ENCODE data around the gene COL23A1.

The COL23A1 gene

GRCh38 chr5:178348356-178349074 lies 241.7 kb downstream of the COL23A1 start:
- no peak overlapping the region for H3K4me3 ChIP-seq (ENCODE audit: low read length)
- no peak for DNase-seq (ENCODE audit: low read depth, low spot score)

DNA sequence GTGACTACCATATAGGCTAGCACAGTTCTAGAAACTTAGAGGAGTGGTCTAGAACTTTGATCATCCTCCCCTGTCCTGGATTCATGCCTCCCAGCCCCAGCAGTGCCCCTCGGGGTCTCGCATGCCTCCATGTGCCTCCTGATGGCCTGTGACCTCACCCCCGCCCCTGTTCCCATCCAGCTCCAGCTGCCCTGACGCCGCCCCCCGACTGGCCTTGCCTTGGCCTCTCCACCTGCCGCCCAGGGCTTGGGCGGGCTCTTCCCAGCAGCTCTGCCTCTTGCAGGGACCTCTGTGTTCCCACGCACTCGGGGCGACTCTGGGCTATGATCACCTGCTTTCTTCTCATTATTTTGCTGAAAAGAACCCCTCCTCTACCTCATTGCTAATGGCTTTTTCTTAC lies 242.2 kb downstream of the COL23A1 start:
- no peak overlapping the region for H3K4me3 ChIP-seq (ENCODE audit: low read length)
- DNase-seq (ENCODE audit: low read depth, low spot score), result no peak

- H3K4me3 ChIP-seq (ENCODE audit: low read length), result no peak overlapping the region
- DNase-seq (ENCODE audit: low read depth, low spot score), result no peak
Measured at GRCh38 chr5:178346607-178347334, 243.4 kb downstream of the COL23A1 start.

DNA sequence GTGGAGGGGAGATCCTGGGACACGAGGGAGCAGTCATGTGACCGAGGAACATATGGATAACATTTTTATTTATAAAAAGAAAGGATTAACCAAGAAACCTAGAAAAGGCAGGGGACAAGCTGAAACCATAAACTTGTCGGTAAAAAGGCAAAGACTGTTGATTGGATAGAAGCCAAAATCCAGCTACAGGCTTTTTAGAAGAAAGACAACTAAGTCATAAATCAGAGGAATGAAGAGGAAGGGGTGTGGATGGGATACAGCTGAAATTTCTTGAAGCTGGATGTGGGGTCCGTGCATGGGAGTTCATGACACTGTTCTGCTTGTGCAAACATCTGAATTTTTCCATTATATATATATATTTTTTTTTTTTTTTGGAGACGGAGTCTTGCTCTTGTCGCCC lies 246.9 kb downstream of the COL23A1 start:
- no peak for DNase-seq (ENCODE audit: low read depth, low spot score)
- no peak overlapping the region for H3K4me3 ChIP-seq (ENCODE audit: low read length)

- DNase-seq (ENCODE audit: low read depth, low spot score), result no peak
- H3K4me3 ChIP-seq (ENCODE audit: low read length), result no peak overlapping the region
Measured at GRCh38 chr5:178341851-178342140, 248.4 kb downstream of the COL23A1 start.

DNA sequence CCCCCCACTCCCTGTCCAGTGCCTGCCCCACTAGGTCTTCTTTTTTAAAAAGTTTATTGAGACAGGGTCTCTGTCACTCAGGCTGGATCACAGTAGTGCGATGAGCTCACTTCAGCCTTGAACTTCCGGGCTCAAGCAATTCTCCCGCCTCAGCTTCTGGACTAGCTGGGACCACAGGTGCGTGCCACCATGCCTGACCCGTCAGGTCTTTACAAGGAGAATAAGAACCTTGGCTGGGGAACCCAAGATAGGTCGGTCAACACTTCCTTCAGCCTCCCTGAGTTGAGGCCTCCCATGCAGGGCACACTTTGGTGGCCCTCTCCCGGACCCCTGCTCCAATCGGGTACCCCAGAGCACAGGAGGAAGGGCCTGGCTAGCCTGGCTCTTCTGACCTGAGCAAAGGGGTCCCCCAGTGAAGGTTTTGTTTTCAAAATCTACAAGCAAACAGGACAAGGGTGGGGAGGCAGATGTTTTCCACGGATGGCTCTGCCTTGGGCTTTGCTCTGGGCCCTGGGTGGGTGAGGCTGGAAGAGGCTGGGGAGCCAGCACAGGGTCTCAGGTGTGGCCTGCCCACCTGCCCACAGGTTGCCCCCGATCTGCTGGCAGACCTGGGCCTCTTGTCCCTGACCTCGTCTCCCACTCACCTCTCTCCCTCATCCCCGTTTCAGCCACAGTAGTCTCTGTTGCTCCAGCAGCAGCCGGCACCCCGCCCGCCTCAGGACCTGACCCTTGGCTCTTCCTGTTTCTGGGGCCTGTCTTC lies 248.9 kb downstream of the COL23A1 start:
- no peak for DNase-seq (ENCODE audit: low read depth, low spot score)
- H3K4me3 ChIP-seq (ENCODE audit: low read length), result no peak overlapping the region

DNA sequence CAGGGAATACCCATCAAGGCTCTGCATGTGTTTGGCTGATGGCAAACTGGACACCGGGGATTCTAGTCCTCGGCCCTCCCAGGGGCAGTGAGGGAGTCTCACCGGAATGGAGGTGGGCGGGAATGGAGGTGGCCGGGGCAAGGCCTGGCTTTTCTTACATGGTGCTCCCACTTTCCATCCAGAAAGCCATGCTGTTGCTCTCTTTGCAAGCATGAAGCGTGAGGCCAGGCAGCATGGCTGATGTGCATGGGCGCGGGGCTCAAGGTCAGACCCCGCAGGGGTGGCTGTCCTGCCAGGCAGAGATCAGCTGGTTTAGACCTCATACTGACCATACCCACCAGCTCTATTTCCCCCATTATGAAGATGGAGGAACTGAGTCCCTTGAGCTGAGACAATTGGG lies 249.6 kb downstream of the COL23A1 start:
- H3K4me3 ChIP-seq (ENCODE audit: low read length), result no peak overlapping the region
- DNase-seq (ENCODE audit: low read depth, low spot score), result no peak

GRCh38 chr5:178340187-178340586 lies 250.0 kb downstream of the COL23A1 start:
- DNase-seq (ENCODE audit: low read depth, low spot score), result no peak
- H3K4me3 ChIP-seq (ENCODE audit: low read length), result no peak overlapping the region

- DNase-seq (ENCODE audit: low read depth, low spot score), result no peak
- H3K4me3 ChIP-seq (ENCODE audit: low read length), result no peak overlapping the region
Measured at GRCh38 chr5:178339272-178339671, 250.9 kb downstream of the COL23A1 start.

DNA sequence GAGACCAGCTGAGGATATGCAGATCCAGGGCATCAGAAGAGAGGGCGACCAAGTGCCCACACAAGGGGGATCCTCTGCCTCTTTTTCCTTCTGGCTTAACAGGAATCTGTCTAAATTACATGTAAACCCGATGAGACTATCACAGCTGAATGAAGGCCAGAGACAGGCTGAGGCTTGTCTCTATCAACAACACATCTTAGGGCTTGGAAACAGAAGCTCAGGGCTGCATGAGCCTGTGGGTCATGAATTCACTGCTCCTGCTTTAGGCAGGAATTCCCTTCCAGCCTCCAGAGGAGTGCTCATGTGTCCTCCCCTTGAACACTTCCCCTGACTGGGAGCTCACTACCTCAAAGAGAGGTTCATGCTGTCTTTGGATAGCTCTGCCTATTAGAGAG lies 251.4 kb downstream of the COL23A1 start:
- no peak overlapping the region for H3K4me3 ChIP-seq (ENCODE audit: low read length)
- no peak for DNase-seq (ENCODE audit: low read depth, low spot score)

- DNase-seq (ENCODE audit: low read depth, low spot score), result no peak
- H3K4me3 ChIP-seq (ENCODE audit: low read length), result no peak overlapping the region
Measured at GRCh38 chr5:178338126-178338749, 252.0 kb downstream of the COL23A1 start.

DNA sequence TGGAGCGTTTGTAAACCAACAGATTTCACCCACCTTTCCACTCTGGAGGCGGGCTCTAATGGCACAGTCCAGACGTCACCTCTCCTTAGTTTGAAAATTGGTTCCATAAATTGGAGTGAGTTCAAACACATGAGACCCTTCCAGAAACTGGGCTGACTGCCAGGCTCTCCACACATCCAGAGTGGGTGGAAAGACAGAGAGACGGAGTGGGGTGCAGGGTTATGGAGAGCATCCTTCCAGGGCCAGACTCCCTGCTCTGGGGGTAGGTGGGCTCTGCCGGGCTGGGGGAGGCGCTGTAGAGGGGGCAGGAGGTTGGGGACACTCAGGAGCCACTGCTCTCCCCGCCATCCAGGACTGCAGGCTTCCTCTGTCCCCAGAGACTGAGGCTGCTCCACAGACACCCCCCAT lies 252.9 kb downstream of the COL23A1 start:
- no peak overlapping the region for H3K4me3 ChIP-seq (ENCODE audit: low read length)
- no peak for DNase-seq (ENCODE audit: low read depth, low spot score)

DNA sequence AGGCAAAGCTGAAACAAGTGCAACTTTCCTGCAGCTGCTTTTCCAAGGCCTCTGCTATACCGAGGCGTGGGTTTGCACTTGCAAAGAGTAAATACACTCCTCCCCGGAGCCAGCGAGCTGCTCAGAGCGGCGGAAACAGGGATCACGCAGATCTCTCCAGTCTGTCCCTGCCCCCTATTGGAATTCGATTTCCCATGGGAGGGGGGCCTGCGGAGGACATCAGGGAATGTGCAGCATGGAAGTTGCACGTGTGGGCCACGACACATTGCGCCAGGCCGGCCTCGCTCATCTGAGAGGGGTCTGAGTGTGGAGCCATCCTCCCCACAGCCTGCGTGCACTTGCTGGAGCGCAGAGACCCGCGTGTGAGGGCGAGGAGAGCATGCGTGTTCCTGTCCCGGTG lies 253.3 kb downstream of the COL23A1 start:
- no peak overlapping the region for H3K4me3 ChIP-seq (ENCODE audit: low read length)
- no peak for DNase-seq (ENCODE audit: low read depth, low spot score)

DNA sequence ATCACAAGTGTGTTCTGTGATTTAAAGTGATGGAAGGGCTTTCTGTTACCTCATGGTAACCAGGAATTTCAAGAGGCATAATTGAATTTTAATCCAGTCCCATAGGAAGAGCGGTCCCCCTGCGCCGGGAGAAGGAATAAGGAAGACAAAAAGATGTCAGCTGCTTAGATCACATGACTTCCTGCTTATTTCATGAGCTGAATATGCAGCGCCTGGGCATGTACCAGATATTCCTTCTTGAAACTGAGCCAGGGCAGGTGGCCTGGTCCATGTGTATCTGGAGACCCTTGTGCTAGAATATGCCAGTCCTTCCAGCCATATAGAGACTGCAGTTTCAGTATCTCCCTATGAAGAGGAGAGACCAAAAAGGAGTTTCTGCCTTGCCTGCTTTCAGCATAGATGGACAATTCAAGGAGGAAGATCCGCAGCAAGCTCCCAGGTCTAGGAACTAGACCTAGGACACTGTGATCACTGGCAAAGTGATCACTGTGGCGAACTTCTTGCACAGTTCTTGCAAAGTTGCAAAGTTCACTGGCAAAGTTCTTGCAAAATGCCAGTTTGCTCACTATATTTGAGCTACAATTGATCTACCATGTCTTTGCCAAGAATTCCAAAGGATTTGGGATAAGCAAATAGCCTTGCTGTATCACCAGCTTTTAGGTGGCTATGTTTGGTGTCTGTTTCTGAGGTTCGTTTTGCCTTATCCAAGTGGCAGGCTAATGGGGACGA lies 254.7 kb downstream of the COL23A1 start:
- no peak overlapping the region for H3K4me3 ChIP-seq (ENCODE audit: low read length)
- DNase-seq (ENCODE audit: low read depth, low spot score), result no peak

DNA sequence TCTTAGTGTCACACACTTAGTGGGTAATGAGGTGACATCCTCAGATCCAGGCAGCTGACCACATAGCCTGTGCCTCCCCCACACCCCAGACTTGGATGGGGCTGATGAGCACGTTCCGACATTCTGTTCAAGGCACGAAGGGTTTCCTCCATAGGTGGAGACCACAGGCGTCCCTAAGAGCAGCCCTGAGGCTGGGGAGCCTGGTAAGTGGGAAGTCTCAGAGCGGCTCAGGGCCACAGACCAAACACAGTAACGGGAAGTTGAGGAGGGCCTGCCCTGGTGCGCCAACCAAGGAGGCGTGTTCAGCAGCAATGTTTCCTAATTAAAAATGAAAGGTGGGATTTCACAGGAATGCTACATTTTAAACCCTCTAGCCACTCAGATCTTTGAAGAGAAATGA lies 255.3 kb downstream of the COL23A1 start:
- no peak for DNase-seq (ENCODE audit: low read depth, low spot score)
- H3K4me3 ChIP-seq (ENCODE audit: low read length), result no peak overlapping the region

DNA sequence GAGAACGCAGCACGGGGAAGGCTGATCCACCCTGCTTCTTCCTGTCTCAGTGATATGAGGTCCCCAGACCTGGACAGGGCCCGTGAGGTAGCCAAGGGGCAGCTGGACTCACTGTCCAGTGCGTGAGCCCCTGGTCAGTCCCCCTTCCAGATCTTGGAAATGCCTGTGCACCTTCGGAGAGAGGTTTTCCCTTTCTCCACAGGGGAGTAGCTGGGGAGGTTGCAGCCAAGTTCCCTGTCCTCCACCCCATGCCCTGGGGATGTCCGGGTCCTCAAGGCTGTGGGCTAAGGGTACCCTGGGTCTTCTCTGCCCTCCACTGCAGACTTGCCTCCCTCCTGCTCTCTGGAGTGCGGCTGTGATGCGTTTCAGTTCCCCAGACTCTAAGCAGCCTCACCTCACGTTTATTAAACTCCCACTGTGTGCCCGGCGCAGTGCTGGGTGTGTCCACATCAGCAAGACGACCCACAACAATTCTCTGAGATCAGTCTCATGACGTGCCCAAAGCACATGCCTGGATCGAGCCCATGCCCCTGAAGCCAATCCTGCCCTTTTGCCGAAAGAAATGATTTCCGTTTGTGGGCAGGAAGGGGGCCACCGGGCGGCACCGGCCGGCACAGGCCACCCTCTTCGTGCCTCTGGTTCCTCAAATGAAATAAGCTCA lies 256.2 kb downstream of the COL23A1 start:
- H3K4me3 ChIP-seq (ENCODE audit: low read length), result no peak overlapping the region
- no peak for DNase-seq (ENCODE audit: low read depth, low spot score)

GRCh38 chr5:178332210-178332641 lies 258.0 kb downstream of the COL23A1 start:
- DNase-seq (ENCODE audit: low read depth, low spot score), result no peak
- H3K4me3 ChIP-seq (ENCODE audit: low read length), result no peak overlapping the region

DNA sequence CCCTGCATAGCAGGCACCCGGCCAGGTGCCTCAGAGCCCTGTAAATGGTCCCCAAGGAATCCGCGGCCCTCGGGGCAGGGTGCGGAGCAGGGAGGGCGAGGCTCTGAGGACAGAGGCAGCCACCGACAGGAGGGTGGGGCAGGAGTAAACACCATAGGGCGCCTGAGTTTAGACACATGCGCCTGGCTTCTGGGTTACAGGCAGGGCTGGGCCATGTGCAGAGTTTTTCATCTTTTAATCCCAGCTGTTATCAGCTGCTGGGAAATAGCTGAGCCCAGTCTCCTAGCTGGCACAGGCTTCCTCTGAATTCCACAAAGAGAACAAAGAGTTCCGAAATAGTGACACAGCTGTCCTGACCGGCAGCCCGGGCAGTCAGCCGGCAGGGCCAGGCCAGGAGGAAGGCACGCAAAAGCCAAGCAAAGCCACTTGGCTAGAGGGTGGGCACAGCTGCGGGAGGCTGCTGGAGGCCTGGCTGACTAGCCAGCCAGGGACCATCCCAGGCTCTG lies 258.6 kb downstream of the COL23A1 start:
- no peak for DNase-seq (ENCODE audit: low read depth, low spot score)

More for the DNA sequence above, 258.6 kb downstream of the COL23A1 start:
- H3K4me3 ChIP-seq (ENCODE audit: low read length), result no peak overlapping the region
